A673 (cell line): Measurements from ENCODE around the gene GJC2. TPM values are rescaled to one million over a fixed set of nuclear protein-coding genes. Genes with fewer than 3 reads are reported as not detected.

Experiments used
- BruUV-seq: library from RNA; stranded (reverse); fragments of 400-500 nt; replicated peaks from 2 replicates; lab custom pipeline; 2021; lab: Mats Ljungman, UMichigan
- CTCF ChIA-PET: fragments of 300-600 bp; sonication (Branson Sonifier 250); formaldehyde crosslinking; loops from one replicate; lab custom pipeline; 2022; ENCODE audit warnings: antibody characterized with exemption; lab: Charles Lee
- POLR2A ChIA-PET: fragments of 300-600 bp; sonication (Branson Sonifier 250); formaldehyde crosslinking; loops from one replicate; lab custom pipeline; 2022; ENCODE audit warnings: antibody characterized with exemption; ENCODE audit not compliant: low non-redundant PET; lab: Charles Lee
- DNase-seq: peaks from one replicate; pipeline ENCODE4 v3.0.0-alpha.2; 2015; ENCODE audit warnings: low spot score
- H3K27ac ChIP-seq: fragments of 200-600 bp; sonication (generic); 2 replicates; pipeline ENCODE4 v1.5.1; 2016; ENCODE audit warnings: mixed run types, low read depth, mild to moderate bottlenecking, mixed read lengths, antibody characterized with exemption, low read length; ENCODE audit not compliant: poor library complexity, severe bottlenecking
- H3K27me3 ChIP-seq: fragments of 200-600 bp; sonication (generic); replicated peaks from 2 replicates; pipeline ENCODE4 v1.6.1; 2017; ENCODE audit warnings: mixed run types, low read depth, mild to moderate bottlenecking, mixed read lengths, antibody characterized with exemption, low read length; ENCODE audit not compliant: insufficient read depth, poor library complexity
- H3K36me3 ChIP-seq: fragments of 200-600 bp; sonication (generic); 2 replicates; pipeline ENCODE4 v1.6.1; 2016; ENCODE audit warnings: mixed run types, mild to moderate bottlenecking, mixed read lengths, antibody characterized with exemption, low read length; ENCODE audit not compliant: insufficient read depth, poor library complexity, severe bottlenecking
- H3K4me1 ChIP-seq: fragments of 200-600 bp; sonication (generic); 2 replicates; pipeline ENCODE4 v1.6.1; 2017; ENCODE audit warnings: mixed run types, mild to moderate bottlenecking, mixed read lengths, antibody characterized with exemption, low read length; ENCODE audit not compliant: insufficient read depth, poor library complexity, severe bottlenecking
- H3K4me3 ChIP-seq: fragments of 200-600 bp; sonication (generic); 2 replicates; pipeline ENCODE4 v1.5.1; 2016; ENCODE audit warnings: low read depth, mixed run types, mild to moderate bottlenecking, mixed read lengths, low read length; ENCODE audit not compliant: poor library complexity, severe bottlenecking
- H3K9me3 ChIP-seq: fragments of 200-600 bp; sonication (generic); 2 replicates; pipeline ENCODE4 v1.6.1; 2016; ENCODE audit warnings: mixed run types, low read depth, mild to moderate bottlenecking, mixed read lengths, antibody characterized with exemption, low read length; ENCODE audit not compliant: poor library complexity, severe bottlenecking
- CTCF ChIP-seq: fragments of 300-800, 200-600 bp; sonication (generic); conservative IDR thresholded peaks from 2 replicates; pipeline ENCODE4 v1.5.1; 2017; ENCODE audit warnings: low read depth, mild to moderate bottlenecking, antibody characterized with exemption, low read length, moderate library complexity, mixed read lengths
- EZH2 ChIP-seq: fragments of 200-600 bp; sonication (generic); IDR thresholded peaks from 2 replicates; pipeline ENCODE4 v1.6.1; 2017; ENCODE audit warnings: borderline replicate concordance, low read depth, mild to moderate bottlenecking, mixed read lengths, antibody characterized with exemption, low read length; ENCODE audit not compliant: poor library complexity, severe bottlenecking
- intact Hi-C: fragments of 100-400 bp; cut with micrococcal nuclease; formaldehyde crosslinking; loops from one replicate; pipeline ENCODE4 v1.10.0; 2022; ENCODE audit not compliant: unreplicated experiment
- total RNA-seq: library from RNA; stranded (reverse); gene quantifications from 2 replicates; pipeline ENCODE4 v1.2.3, GENCODE V29; 2021

Gene GJC2
- total RNA-seq, 1 experiment from 2014 or later, result 0.97 TPM

- no peaks in the 10 kb centered on the region for H3K36me3 ChIP-seq
- H3K27me3 ChIP-seq, result peaks cover 9% of the 10 kb centered on the region
- BruUV-seq, result no TSS peak
- DNase-seq, result no peak
- H3K9me3 ChIP-seq, result no peaks in the 10 kb centered on the region
- POLR2A ChIA-PET, result no interaction called here
- CTCF ChIA-PET, result no interaction called here
- intact Hi-C loops, result no loop called here
- peaks cover 11% of the 10 kb centered on the region for H3K4me1 ChIP-seq
- no peak overlapping the region for H3K27ac ChIP-seq
- TF ChIP-seq EZH2 (no peak), CTCF (no peak)
- no peak overlapping the region for H3K4me3 ChIP-seq
Measured at GRCh38 chr1:228163776-228164519, 14.2 kb downstream of the GJC2 start.

GRCh38 chr1:228164561-228165371, 15.0 kb downstream of the GJC2 start:
- Histone ChIP-seq H3K4me3 (peak overlapping the region; percentile 80), H3K27ac (peak overlapping the region; percentile 100), H3K9me3 (no peaks in the 10 kb centered on the region), H3K4me1 (peaks cover 11% of the 10 kb centered on the region), H3K36me3 (no peaks in the 10 kb centered on the region), H3K27me3 (peaks cover under 1% of the 10 kb centered on the region)
- DNase-seq, result no peak
- ChIA-PET POLR2A (no interaction called here), CTCF (interaction anchor here (0.6 to 1.9 kb wide), 5 partner anchors 12 to 166 kb away, joined by 3 to 13 read pairs (median 4); no protein-coding TSS in a partner anchor)
- BruUV-seq, result TSS peak; percentile 94
- intact Hi-C loops, result no loop called here
- TF ChIP-seq EZH2 (no peak), CTCF (no peak)

- ChIA-PET CTCF (interaction anchor here (0.6 to 1.9 kb wide), 6 partner anchors 11 to 168 kb away, joined by 3 to 13 read pairs (median 4); no protein-coding TSS in a partner anchor), POLR2A (interaction anchor here (0.6 to 1.0 kb wide), 2 partner anchors 292 to 640 kb away, joined by 4 to 9 read pairs; a partner anchor contains a TSS)
- H3K27ac ChIP-seq, result peak within 1 kb of the TSS; percentile 100
- no TSS peak for BruUV-seq
- no peaks in the 10 kb centered on the region for H3K27me3 ChIP-seq
- peak; percentile 99 for DNase-seq
- H3K36me3 ChIP-seq, result no peaks in the 10 kb centered on the region
- H3K9me3 ChIP-seq, result no peaks in the 10 kb centered on the region
- peak within 1 kb of the TSS; percentile 80 for H3K4me3 ChIP-seq
- H3K4me1 ChIP-seq, result peaks cover 11% of the 10 kb centered on the region
- TF ChIP-seq EZH2 (no peak), CTCF (peak; percentile 91)
- intact Hi-C loops, result no loop called here
Measured at GRCh38 chr1:228165372-228166169, 15.8 kb downstream of the GJC2 start, which contains the start of gene IBA57. IBA57 (plus strand) TSS chr1:228165804; CDS start chr1:228165817, 13 bp downstream.
